ENCODE measurements around the gene CCDC85B. TPM values are rescaled to one million over a fixed set of nuclear protein-coding genes. Genes with fewer than 3 reads are reported as not detected.

CCDC85B gene
- total RNA-seq, 1 donor from 2014 or later, result 12.8 TPM

- H3K27me3 Mint-ChIP-seq (ENCODE audit: low read depth), result no peaks in the 10 kb centered on the region
- no peaks in the 10 kb centered on the region for H3K9me3 Mint-ChIP-seq
- H3K4me1 Mint-ChIP-seq, result peaks cover 33% of the 10 kb centered on the region
- peak in 1 of 2 experiments; percentile 44 for DNase-seq (ENCODE audit: low spot score in 2 of 2, unreplicated experiment in 2 of 2)
- H3K4me3 Mint-ChIP-seq, result peak within 1 kb of the TSS; percentile 86
- no peak for TF ChIP-seq CTCF (IDR thresholded peaks at IDR 0.05; ENCODE audit: unreplicated experiment)
- H3K27ac Mint-ChIP-seq, result peak within 1 kb of the TSS; percentile 77
- H3K36me3 Mint-ChIP-seq, result peaks cover 18% of the 10 kb centered on the region
These were observed 28.0 kb downstream of the CCDC85B start, which contains the start of gene C11orf68 for GRCh38 chr11:65918211-65919140. C11orf68 (minus strand) TSS chr11:65919062; CDS start chr11:65919031, 31 bp downstream.

GRCh38 chr11:65919141-65919572, 28.7 kb downstream of the CCDC85B start, which contains the start of gene DRAP1:
DRAP1 (plus strand) TSS chr11:65919426; CDS start chr11:65919502, 76 bp downstream.
- H3K36me3 Mint-ChIP-seq, result peaks cover 18% of the 10 kb centered on the region
- no peaks in the 10 kb centered on the region for H3K9me3 Mint-ChIP-seq
- peaks cover 33% of the 10 kb centered on the region for H3K4me1 Mint-ChIP-seq
- H3K27me3 Mint-ChIP-seq (ENCODE audit: low read depth), result no peaks in the 10 kb centered on the region
- H3K4me3 Mint-ChIP-seq, result peak within 1 kb of the TSS; percentile 86
- peak; percentile 98 to 100 for DNase-seq (ENCODE audit: low spot score in 2 of 2, unreplicated experiment in 2 of 2)
- H3K27ac Mint-ChIP-seq, result peak within 1 kb of the TSS; percentile 77
- no peak for TF ChIP-seq CTCF (IDR thresholded peaks at IDR 0.05; ENCODE audit: unreplicated experiment)

DNA sequence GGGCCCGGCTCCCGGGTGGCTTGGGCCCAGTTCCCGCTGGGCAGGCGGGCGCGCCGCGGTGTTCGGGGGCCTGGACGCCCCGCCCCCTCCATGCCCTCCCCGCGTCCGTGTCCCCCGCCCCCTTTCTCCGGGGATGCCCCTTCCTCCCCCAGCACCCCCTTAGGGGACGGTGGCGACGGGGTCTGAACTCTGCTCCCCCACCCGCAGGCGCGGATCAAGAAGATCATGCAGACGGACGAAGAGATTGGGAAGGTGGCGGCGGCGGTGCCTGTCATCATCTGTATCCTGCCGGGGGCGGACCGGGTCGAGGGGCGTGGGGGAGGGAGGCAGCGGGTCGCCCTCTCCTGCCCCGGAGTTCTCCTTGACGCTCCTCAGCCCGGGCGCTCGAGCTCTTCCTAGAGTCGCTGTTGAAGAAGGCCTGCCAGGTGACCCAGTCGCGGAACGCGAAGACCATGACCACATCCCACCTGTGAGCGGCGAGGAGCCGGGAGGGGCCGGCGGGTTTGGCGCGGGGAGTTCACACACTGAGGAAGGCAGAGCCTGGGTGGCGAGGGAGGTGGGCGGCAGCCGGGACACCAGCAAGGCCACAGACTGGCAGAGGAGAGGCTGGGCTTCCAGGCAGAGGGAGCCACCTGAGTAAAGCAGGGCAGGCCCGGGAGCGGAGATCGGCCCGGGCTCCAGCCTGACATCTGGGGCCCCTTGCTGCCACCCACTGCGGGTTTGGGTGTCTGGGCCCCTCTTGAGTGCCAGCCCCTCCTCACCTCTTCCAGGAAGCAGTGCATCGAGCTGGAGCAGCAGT, 29.3 kb downstream of the CCDC85B start:
- peak in 1 of 2 experiments; percentile 62 for DNase-seq (ENCODE audit: low spot score in 2 of 2, unreplicated experiment in 2 of 2)
- no peak for TF ChIP-seq CTCF (IDR thresholded peaks at IDR 0.05; ENCODE audit: unreplicated experiment)
- no peaks in the 10 kb centered on the region for H3K27me3 Mint-ChIP-seq (ENCODE audit: low read depth)
- H3K4me1 Mint-ChIP-seq, result peaks cover 31% of the 10 kb centered on the region
- peaks cover 18% of the 10 kb centered on the region for H3K36me3 Mint-ChIP-seq
- H3K4me3 Mint-ChIP-seq, result peak overlapping the region; percentile 86
- no peaks in the 10 kb centered on the region for H3K9me3 Mint-ChIP-seq
- peak overlapping the region; percentile 77 for H3K27ac Mint-ChIP-seq

DNA sequence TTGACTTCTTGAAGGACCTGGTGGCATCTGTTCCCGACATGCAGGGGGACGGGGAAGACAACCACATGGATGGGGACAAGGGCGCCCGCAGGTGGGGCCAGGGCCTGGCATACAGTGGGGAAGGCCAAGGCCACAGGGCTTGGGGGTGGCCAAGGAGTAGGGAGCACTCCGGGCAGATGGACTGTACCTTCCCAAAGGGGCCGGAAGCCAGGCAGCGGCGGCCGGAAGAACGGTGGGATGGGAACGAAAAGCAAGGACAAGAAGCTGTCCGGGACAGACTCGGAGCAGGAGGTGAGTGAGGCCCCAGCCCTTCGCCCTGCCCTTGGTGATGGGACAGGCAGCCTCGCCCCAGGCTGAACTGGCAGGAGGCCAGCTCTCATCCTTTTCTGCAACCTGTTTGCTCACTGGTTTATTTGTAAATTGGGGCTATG, 29.9 kb downstream of the CCDC85B start:
- no peak for TF ChIP-seq CTCF (IDR thresholded peaks at IDR 0.05; ENCODE audit: unreplicated experiment)
- Mint-ChIP-seq H3K36me3 (peaks cover 18% of the 10 kb centered on the region), H3K27me3 (ENCODE audit: low read depth) (no peaks in the 10 kb centered on the region), H3K27ac (peak overlapping the region; percentile 77), H3K4me1 (peaks cover 25% of the 10 kb centered on the region), H3K4me3 (peak overlapping the region; percentile 86), H3K9me3 (no peaks in the 10 kb centered on the region)
- no peak for DNase-seq (ENCODE audit: low spot score in 2 of 2, unreplicated experiment in 2 of 2)

- TF ChIP-seq CTCF (IDR thresholded peaks at IDR 0.05; ENCODE audit: unreplicated experiment), result no peak
- Mint-ChIP-seq H3K9me3 (no peaks in the 10 kb centered on the region), H3K27me3 (ENCODE audit: low read depth) (no peaks in the 10 kb centered on the region), H3K27ac (no peak overlapping the region), H3K4me1 (peaks cover 21% of the 10 kb centered on the region), H3K4me3 (peak overlapping the region; percentile 86), H3K36me3 (peaks cover 18% of the 10 kb centered on the region)
- no peak for DNase-seq (ENCODE audit: low spot score in 2 of 2, unreplicated experiment in 2 of 2)
These were observed 30.6 kb downstream of the CCDC85B start for GRCh38 chr11:65921033-65921555.

Measured in mesothelial cell of epicardium (in vitro differentiated cells).